ENCODE data around the gene PTPRD.

The PTPRD gene

DNA sequence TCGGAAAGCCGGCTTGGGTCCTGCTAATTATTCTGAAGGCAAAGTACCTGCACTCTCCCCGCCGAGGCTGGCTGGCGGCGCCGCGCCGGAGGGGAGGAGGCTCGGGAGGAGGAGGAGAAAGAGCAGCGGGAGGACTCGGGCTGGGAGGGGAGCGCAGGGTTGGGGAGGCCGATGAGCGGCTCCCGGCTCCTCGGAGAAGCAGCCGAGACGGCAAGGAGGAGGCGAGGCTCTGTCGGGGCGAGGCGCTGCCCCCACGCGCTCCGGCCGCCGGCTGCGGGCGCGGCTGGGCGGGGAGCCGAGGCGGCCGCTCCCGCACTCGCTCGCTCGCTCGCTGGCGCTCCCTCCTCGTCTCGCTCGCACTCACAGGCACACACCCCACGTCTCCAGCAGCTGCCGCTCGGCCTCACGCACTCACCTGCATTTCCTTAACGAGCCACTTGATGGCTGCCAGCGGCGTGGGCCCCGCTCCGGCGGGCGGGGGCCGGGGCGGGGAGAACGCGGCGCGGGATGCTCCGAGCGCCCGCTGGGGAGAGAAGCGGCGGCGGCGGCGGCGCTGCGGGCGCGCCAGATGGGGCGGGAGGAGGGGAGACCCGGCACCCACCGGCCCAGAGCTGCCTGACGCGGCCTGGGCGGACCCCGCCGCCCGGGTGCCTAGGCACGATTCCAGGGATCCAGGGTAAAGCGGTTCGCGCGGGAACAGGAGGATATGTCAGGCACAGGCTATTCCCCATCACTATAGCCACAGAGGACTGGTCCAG, at the start of gene PTPRD:
TSS of gene PTPRD (minus strand) at position 362 of the 758 bp plus-strand sequence.
- peak; percentile 37 for DNase-seq (ENCODE audit: low spot score)

DNA sequence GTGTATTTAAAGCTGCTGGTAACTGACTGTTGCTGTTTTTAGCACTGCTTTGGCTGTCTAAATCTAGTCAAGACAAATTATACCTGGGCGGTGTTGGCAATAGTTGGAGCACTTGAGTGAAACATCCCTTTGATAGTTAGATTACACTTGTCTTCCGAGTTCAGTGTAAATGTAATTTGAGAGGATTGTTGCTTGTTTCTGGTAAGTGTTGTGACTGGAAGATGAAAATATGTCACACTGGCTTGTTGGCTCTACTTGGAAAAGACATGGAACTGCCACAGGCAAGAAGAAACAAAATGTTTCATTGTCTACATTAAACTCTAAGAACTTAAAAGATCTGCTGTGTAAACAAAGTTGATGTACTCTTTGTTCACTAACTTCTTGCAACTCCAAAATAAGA, 49.2 kb upstream of the PTPRD start:
- DNase-seq (ENCODE audit: low spot score), result no peak

DNA sequence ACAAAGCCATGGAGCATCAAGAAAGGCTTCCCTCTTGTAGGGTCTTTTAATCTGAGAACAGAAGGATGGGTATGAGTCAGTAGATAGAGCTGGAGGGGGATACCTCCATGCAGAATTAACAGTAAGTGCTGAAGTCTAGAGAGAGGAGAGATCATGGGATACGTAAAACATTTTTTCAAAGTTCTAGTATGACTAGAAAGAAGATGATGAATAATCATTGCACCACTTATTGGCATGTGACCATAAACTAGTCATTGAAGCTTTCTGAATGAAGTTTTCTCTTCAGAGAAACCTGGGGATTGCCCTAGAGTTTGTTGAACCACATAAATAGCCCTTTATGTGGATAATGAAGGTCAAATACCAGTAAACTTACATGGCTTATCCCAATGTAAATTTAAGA, 48.6 kb upstream of the PTPRD start:
- DNase-seq (ENCODE audit: low spot score), result no peak

DNA sequence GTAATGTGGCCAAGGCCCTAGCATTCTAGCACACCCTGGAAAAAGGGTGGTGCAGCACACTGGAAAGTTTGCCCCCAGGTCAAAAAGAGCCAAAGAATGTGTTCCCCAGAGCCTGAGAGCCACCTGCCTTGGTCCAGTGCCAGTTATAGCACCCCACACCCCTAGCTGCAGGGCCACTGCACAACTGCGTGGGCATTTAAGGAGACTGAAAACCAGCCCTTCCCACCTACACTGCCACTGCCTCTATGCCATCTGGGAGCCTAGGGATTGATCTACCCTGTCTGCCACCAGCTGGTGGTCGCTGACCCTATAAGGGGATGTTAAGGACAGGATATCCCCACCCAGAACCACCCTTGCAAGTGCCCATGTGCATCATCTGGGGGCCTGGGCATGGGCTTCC, 38.2 kb upstream of the PTPRD start:
- DNase-seq (ENCODE audit: low spot score), result no peak

DNA sequence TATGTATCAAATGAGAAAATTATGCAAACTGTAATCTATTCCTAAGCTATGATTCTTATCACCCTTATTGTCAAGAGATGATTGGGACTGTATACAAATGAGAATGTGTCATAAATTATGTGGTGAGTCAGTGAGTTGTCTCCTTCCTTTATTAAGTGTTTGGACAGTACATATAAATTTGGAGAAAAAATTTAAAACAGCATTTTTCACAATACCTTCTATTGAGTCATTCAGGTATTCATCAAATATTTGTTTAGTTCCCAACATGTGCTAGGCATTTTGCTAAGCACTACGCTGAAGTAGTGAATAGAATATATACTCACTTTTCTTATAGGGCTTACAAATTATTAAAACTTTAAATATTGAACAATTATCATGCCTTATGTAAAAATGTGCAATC, 36.3 kb upstream of the PTPRD start:
- DNase-seq (ENCODE audit: low spot score), result no peak

DNA sequence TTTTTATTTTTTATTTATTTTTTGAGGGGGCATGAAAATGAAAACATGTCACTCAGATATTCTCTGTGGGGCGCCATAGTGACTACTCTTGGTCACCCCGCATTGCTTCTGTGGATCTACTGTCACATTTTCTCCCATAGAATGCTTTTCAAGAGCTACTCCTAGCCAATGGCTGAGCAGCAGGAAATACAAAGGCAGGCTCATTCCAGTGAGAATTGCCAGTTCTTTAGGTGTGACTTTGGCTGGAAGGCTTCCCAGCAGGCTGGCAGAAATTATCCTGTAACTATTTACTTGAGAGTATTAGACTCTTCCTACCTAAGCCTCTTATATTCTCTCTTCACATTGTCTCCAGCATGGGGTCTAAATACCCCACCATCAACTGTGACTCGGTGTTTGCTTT, 21.0 kb upstream of the PTPRD start:
- no peak for DNase-seq (ENCODE audit: low spot score)

DNA sequence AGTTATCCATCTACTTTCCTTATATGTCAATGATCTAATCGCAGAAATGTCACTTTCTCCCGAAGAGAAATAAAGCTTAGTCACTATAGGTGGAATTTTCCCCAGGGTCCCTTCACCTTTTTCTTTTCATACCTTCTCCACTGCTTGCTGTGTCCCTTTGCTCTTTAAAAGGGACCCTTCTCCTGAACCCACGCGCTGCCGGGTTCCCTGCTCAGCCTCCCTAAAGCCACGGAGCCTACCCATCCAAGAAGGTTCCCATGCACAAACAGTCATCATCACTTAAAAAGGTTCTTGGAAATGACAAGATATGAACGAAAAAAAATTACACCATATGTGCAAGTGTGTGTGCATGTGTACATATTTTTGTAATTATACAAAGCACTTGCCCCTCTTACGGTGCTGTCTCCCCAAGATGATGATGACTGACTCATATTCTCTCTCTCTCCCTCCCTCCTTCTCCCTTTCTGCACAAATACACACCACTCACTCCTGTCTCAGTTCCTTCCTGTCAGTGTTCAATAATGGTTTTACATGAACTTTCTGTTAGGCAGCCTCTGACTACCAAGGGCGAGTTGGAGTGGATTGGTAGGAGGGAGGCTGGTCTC, 1.5 kb upstream of the PTPRD start:
- no peak for DNase-seq (ENCODE audit: low spot score)

DNA sequence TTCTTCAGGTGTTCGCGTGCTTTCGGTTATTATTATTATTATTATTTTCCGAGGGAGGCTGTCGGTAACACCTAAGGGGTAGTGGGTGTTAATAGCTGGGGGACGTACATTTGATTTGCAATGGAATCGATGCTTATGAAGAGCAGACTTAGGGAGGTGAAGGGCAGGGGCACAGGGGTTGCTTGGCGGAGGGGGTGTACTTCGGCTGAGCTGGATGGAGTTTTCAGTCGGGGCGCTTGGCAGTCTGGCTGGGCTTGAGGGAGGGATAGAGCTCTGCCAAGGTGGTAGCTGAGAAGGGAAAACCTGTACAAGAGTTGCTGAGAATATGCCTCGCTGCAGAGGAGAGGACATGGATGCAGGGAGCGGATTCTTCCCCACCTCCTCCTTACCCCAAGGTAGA, 617 bp upstream of the PTPRD start:
- DNase-seq (ENCODE audit: low spot score), result no peak

DNA sequence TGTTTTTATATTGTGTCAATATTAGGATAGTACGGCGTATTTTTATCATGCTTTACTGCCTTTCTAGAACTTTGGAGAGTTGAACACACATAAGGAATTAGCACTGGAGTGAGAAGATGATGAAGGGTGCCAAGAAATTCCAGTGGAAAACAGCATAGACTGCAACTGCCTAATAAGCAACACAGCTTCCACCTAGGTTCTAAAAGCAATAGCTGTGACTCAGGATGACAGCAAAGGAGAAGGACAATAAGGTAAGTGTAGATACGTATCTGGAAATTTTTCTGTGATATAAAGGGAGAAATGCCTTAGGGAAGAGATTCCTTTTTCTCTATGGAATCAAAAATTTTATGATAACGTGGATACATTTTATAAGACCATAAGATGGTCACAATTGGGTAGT, 7.4 kb downstream of the PTPRD start:
- DNase-seq (ENCODE audit: low spot score), result no peak

DNA sequence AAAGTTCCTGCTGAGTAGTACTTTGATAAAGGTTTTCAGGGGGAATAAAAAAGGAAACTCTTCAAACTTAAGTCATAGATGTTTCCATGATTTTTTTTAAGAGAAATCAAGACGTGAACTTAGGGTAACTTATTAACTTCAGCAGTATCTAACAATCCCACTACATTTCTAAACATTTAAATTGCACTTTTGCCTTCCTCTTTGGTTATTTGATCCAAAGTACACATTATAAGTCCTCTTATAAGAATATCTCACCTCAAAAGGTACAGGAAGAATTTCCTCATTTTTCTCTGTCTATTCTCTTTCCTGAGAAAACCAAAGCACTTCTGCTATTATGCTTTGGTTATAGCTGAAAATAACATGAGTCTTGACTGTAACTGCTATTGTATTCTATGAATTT, 7.9 kb downstream of the PTPRD start:
- DNase-seq (ENCODE audit: low spot score), result no peak

DNA sequence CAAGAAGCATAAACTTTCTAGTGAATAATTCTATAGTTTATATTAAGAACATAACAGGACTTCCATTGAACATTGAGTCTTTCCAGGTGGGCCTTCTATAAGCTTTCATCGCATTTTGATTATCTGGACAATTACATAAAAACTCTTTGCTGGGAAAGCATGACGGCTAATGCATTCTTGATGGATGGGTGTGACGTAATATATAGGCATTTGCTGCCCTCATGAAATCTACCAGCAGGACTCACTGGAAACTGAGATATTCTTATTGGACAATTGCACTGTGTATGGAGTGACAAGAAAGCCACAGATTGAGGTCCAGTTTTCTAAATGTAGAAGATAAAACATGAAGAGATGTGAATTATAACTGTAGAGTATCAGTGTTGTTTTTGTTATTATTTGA, 15.0 kb downstream of the PTPRD start:
- no peak for DNase-seq (ENCODE audit: low spot score)

DNA sequence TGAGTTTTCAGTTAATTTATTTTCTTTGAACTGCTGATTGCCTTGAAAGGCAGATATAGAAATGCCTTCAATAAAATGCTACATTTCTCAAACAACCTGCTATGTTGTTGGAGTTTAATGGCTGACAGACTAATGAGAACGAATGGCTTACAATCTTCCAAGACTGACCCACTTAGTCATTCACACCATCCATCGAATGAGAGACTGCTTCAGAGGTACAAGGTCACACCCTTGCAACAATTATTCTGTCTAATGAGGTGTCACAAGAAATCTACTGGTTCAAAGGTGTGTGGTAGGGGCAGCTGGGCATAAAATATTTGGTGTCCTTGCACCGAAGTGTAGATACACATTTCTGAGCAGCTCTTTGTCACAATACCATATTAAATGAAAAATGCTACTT, 18.3 kb downstream of the PTPRD start:
- no peak for DNase-seq (ENCODE audit: low spot score)

DNA sequence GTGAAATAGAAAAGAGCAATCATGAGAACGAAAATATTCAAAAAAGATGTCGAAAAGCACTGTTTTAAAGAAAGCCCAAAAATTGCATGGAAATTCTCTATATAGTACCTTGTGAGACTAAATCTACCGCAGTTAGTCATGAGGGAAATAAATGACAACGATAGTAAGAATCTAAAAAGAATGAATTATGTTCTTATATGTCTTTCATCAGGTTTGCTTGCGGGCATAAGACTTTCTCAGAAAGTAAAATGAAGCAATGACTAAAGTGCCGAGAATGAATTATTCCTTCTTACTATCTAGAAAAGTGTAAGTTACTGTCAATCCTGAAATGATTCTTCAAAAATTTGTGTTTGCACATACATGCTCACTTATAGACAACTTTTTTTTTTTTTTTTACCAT, 26.4 kb downstream of the PTPRD start:
- DNase-seq (ENCODE audit: low spot score), result no peak

DNA sequence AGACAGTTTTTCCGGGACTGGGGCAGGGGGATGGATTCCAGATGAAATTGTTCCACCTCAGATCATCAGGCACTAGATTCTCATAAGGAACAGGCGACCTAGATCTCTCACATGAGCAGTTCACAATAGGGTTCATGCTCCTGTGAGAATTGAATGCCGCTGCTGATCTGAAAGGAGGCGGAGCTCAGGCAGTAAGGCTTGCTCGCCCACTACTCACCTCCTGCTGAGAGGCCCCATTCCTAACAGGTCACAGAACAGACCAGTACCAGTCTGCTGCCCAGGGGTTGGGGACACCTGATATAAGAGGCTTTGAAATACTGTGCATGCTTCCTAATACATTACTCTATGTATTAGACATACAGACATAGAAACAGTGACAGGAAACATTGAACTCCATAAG, 41.1 kb downstream of the PTPRD start:
- no peak for DNase-seq (ENCODE audit: low spot score)

DNA sequence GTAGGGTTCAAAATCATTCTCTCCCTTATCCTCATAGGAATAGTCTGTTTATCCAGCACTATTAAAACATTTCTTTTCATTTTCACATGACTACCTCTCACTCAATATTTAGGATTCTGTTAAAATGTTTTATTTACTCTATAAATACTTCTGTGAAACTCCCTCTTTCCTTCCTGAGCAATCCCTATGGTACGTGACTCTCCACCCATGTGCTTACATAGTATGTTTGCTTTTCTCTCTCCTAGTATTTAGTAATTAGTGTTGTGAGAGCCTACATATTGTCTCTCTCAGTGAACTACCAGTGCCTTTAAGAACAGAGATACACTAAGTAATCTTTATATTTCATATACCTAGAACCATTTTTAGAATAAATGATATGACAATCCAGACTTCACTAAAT, 46.0 kb downstream of the PTPRD start:
- no peak for DNase-seq (ENCODE audit: low spot score)

DNA sequence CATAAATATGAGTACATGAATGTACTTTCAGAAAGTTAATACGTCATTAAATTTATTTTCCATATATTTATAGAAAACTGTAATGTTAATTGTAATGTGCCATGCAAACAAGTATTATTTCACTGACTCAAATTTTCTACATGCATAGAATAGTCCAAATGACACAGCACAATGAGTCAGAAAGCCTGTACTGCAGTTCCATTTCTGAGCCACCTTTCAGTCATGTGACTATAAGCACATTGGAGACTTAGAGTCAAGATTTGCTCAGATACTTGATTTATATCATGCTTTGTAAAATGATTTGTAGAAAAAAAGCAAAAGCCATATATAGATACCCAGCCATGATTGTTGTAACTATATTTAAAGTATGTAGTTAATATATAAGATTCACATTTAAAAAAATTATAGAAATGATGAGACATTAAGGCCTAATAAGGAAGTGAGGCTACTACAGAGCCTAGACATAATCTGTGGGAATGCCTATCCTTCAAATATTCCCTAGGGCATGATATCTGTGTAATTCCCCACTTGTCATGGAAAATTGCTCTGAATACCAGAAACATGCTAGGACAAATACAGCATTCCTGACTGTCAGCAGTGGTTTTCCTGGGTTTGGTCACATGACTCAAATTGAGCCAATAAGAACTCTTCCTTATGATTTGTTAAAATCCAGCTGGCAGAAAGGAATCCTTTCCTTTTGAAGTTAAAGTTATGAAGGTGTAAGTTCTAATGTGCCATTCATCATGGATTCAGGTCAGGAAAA, 50.0 kb downstream of the PTPRD start:
- no peak for DNase-seq (ENCODE audit: low spot score)

DNA sequence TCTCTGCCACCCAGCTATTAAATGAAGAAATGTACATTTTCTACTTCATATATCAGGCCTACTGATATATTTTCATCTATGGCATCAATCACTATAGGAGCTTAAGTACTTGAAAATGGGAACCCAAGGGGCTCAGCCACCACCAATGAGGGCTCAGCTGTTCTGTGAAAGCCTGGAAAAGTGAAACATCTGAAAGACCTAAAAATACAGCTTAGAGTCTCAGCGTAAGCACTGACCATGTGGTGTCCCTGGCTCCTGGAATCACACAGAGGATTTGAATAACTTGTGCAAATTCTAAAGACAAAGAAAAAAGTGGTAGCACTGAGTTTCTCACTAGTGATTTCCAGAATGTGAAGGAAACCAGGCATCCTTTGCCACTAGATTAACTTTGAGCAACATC, 64.5 kb downstream of the PTPRD start:
- DNase-seq (ENCODE audit: low spot score), result no peak

DNA sequence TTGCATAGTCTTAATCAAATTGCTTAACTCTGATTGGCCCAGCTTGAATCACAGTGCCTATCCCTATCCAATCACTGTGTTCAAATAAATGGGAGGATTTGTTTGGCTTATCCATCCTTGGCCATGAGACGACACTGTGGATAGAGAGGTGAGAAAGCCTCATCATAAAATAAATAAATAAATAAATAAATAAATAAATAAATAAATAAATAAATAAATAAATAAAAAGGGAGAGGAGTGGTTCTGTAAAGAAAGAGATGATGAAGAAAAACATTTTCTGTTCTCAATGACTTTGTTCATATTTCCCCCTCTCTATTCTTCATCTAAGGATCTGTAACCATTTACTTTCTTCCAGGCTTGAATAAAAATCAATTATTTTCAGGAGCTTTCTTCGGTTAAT, 74.7 kb downstream of the PTPRD start:
- no peak for DNase-seq (ENCODE audit: low spot score)

DNA sequence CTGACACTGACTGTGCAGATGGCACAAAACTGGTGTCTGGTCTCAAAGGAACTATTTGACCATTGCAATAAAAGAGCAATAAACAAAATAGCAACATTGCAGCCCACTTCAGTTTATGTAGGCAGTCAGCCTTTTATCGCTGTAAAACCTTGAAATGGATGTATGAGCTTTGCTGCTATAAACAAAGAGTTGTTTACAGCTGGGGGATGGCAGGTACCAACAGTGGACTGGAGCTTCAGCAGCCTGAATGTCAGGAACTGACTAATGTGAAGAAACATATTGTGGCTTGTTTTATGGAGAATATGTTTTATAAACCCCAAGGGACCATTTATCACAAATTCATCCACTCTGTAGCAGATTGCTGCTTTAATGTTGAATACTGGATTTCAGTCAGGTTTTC, 78.0 kb downstream of the PTPRD start:
- no peak for DNase-seq (ENCODE audit: low spot score)

DNA sequence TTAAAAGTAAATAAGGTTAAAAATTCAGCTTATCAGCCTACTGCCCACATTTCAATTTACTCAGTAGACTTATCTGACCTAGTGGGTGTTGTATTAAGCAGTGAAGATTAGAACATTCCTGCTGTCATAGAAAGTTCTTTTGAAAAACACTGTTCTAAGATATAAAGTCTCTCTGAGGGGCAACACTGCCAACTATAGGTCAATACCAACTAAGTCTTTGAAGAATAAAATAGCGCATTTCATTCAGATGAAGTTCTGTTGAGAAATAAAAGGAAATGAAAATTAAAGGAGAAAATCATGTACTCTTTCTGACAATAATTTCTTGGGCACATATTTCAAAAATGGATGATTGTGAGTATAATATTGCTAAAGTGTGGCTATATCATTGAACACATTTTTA, 86.8 kb downstream of the PTPRD start:
- no peak for DNase-seq (ENCODE audit: low spot score)

DNA sequence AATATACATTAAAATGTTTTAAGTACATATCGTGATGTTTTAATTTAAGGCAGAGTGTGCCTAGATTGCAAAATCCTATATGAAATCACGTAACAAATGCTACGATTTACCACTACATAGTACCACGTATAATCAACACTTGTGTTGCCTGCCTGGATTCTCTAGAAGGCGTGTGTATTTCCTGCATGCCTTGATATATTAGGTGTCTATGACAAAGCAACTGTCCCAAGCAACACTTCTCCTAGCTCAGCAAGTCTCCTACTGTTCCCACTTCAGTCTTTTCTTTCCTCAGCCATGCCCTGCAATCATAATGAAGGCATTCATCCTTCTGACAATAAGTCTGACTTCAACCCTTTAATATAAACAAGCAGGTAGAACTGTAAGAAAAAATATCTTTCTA, 89.6 kb downstream of the PTPRD start:
- no peak for DNase-seq (ENCODE audit: low spot score)

DNA sequence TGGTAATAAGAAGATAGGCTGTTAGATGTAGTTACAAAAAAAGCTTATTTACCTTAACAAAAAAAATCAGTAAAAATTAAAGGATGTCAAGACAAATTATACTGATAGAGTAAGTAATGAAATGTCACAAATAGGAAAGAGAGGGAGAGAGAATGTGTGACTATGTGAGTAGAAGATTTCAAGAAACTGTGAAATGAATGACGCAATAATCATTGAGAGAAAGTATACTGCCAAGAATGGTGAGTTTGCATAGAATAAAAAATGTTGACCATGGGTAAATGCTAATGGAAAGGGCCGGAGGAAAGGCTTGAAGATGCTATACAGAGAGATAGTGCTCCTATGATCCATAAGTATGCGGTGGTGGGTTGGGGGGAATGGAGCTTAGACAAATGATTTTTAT, 100.7 kb downstream of the PTPRD start:
- no peak for DNase-seq (ENCODE audit: low spot score)

DNA sequence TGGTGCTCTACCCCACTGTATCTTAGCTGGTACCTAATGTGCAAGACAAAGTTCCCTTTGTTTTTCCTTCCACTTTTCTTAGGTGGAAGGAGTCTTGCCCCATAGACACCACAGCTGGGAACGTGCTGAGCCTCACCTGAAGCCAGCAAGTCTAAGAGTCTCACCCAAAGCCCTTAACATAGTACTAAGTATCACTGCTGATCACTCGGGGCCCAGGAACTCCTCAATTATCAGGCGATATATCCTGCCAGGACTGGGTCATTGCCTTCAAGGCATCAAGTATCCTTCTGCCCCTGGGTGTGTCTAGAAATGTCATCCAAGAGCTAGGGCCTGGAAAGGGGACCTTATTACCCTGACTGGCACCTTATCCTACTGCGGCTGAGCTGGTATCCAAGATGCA, 123.9 kb downstream of the PTPRD start:
- no peak for DNase-seq (ENCODE audit: low spot score)
